Cardiac muscle cell (in vitro differentiated cells and primary cell): ENCODE data around the gene SPRYD3. TPM values are rescaled to one million over a fixed set of nuclear protein-coding genes. Genes with fewer than 3 reads are reported as not detected.
"Not testable (repeated sequence)": the region's sequence is repeated elsewhere in the genome, so short reads cannot be mapped to it uniquely, and the experiment has no call there.

Experiments used
- DNase-seq, 2 donors: peaks; one replicate each; pipeline versions ENCODE4 v3.0.0 to v3.0.0-alpha.2; 2010 to 2017; ENCODE audit warnings: low read depth in 1 of 2, low spot score in 1 of 2
- H3K27ac ChIP-seq: fragments of 200-600 bp; sonication (generic); 2 replicates; pipeline ENCODE4 v1.5.1; 2016
- H3K27me3 ChIP-seq: fragments of 200-600 bp; sonication (generic); 2 replicates; pipeline ENCODE4 v1.6.0; 2016; ENCODE audit warnings: control low read depth
- H3K36me3 ChIP-seq: fragments of 200-600 bp; sonication (generic); 2 replicates; pipeline ENCODE4 v1.5.1; 2016; ENCODE audit warnings: control low read depth
- H3K4me1 ChIP-seq: fragments of 200-600 bp; sonication (generic); 2 replicates; pipeline ENCODE4 v1.8.1; 2017; ENCODE audit warnings: low read depth, mild to moderate bottlenecking, mixed run types
- H3K4me3 ChIP-seq: fragments of 200-600 bp; sonication (generic); 2 replicates; pipeline ENCODE4 v1.5.1; 2016; ENCODE audit warnings: mild to moderate bottlenecking
- H3K9me3 ChIP-seq: fragments of 200-600 bp; sonication (generic); 2 replicates; pipeline ENCODE4 v1.5.1; 2017; ENCODE audit warnings: low read depth, mild to moderate bottlenecking, control low read depth
- polyA plus RNA-seq: library from polyadenylated mRNA; unstranded; fragments of >200 nt; fragmentation: Nextera tagmentation; extraction: Ambion mirVana; gene quantifications from 2 replicates; pipeline ENCODE4 v1.2.1, GENCODE V29; 2016
- total RNA-seq: library from RNA; depleted of rRNA; stranded (reverse); fragments of >200 nt; gene quantifications from 2 replicates; pipeline ENCODE4 v1.2.3, GENCODE V29; 2016
- TF ChIP-seq, protein P1 (sequence below): IDR thresholded peaks from 2 replicates; pipeline ENCODE4 v1.5.1; 2012; ENCODE audit warnings: low read depth, mild to moderate bottlenecking, low read length

SPRYD3 gene
- total and polyA plus RNA-seq, 2 experiments from 2014 or later = 14.8 to 17.6 TPM

DNA sequence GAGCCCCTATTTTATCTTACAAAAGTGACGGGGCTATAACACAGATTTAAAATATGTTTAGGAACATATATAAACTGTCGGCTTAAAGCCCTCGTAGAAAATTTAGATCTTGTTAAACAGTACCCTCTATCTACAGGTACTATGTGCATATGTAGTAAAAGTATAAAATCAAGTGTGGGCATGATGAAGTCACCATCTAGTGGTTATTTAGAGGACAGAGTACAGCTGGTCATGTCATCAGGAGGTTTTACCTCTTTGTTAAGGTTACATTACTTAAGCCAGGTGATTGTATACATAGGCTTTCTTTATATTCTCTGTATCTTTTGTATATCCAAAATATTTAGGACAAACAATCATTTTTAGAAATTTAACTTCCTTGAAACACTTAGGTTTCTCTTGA lies 47.6 kb downstream of the SPRYD3 start:
- DNase-seq = no peak
- TF ChIP-seq, protein P1, sequence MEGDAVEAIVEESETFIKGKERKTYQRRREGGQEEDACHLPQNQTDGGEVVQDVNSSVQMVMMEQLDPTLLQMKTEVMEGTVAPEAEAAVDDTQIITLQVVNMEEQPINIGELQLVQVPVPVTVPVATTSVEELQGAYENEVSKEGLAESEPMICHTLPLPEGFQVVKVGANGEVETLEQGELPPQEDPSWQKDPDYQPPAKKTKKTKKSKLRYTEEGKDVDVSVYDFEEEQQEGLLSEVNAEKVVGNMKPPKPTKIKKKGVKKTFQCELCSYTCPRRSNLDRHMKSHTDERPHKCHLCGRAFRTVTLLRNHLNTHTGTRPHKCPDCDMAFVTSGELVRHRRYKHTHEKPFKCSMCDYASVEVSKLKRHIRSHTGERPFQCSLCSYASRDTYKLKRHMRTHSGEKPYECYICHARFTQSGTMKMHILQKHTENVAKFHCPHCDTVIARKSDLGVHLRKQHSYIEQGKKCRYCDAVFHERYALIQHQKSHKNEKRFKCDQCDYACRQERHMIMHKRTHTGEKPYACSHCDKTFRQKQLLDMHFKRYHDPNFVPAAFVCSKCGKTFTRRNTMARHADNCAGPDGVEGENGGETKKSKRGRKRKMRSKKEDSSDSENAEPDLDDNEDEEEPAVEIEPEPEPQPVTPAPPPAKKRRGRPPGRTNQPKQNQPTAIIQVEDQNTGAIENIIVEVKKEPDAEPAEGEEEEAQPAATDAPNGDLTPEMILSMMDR = no peak
- Histone ChIP-seq H3K4me3 (no peak overlapping the region), H3K36me3 (peaks cover 77% of the 10 kb centered on the region), H3K27me3 (no peaks in the 10 kb centered on the region), H3K27ac (no peak overlapping the region), H3K9me3 (no peaks in the 10 kb centered on the region), H3K4me1 (no peaks in the 10 kb centered on the region)

DNA sequence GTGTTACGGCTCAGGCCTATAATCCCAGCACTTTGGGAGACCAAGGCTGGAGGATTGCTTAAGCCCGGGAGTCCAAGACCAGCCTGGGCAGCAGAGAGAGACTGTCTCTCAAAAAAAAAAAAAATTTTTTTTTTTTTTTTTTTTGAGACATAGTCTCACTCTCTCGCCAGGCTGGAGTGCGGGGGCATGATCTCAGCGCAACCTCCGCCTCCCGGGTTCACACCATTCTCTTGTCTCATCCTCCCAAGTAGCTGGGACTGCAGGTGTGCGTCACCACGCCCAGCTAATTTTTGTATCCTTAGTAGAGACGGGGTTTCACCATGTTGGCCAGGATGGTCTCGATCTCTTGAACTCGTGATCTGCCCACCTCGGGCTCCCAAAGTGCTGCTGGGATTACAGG lies 52.2 kb downstream of the SPRYD3 start:
- not testable (repeated sequence) for H3K27ac ChIP-seq, H3K4me3 ChIP-seq, H3K4me1 ChIP-seq, H3K9me3 ChIP-seq, H3K27me3 ChIP-seq, DNase-seq
- peaks cover 87% of the 10 kb centered on the region for H3K36me3 ChIP-seq

DNA sequence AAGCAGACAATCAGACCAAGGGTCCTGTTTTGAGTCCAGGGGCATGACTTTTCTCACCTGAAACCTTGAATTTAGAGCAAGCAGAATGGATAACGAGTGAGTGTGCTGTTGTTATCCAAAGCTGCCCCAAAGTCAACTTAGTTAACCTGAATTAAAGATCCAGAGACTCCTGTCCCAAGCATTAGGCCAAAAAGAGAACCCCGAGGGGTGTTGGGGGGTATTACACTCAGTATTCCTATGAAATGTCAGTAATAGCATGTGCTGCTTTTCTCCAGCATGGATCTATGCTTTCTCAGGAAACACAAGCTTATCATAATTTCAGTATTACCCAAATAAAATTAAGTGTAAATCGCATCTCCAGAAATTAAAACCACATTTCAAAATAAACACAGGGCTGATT lies 53.9 kb downstream of the SPRYD3 start:
- no peak for DNase-seq
- Histone ChIP-seq H3K9me3 (no peaks in the 10 kb centered on the region), H3K36me3 (peaks cover 88% of the 10 kb centered on the region), H3K4me3 (no peak overlapping the region), H3K4me1 (no peaks in the 10 kb centered on the region), H3K27me3 (no peaks in the 10 kb centered on the region), H3K27ac (no peak overlapping the region)
- TF ChIP-seq, protein P1 = no peak

DNA sequence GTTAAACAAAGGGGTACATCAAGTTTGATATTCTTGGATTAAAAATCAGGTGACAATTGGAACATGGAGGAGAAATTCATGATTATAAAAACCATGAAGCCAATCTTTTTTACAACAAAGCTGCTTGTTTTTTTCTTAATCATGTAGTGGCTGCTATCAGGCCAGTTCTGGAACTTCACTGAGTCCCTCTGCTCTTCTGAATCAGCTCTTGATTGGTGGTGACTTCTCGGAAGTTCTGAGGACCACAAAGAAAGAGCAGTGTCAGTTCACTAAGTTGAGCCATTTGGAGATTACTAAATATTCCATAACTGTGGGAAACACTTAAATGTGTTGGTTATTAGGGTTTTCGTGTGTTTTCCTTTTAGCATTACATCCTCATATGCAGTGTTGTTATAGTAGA lies 64.5 kb downstream of the SPRYD3 start:
- TF ChIP-seq, protein P1 = no peak
- Histone ChIP-seq H3K27me3 (no peaks in the 10 kb centered on the region), H3K9me3 (no peaks in the 10 kb centered on the region), H3K27ac (peak overlapping the region; percentile 34), H3K4me1 (no peaks in the 10 kb centered on the region), H3K36me3 (peaks cover 30% of the 10 kb centered on the region), H3K4me3 (no peak overlapping the region)
- DNase-seq = no peak

Other genes starting within 250 kb of the SPRYD3 start
- gene KRT79, start 245.1 kb downstream of the SPRYD3 start, total RNA-seq = not detected in 2 replicates
- gene KRT79, start 245.1 kb downstream of the SPRYD3 start, polyA plus RNA-seq = not detected in 2 replicates
- gene KRT78, start 230.4 kb downstream of the SPRYD3 start, total RNA-seq = not detected in 2 replicates
- not detected in 2 replicates for gene KRT78, start 230.4 kb downstream of the SPRYD3 start, polyA plus RNA-seq
- 480 and 946 TPM in 2 replicates for gene KRT8, start 174.3 kb downstream of the SPRYD3 start, total RNA-seq
- gene KRT8, start 174.3 kb downstream of the SPRYD3 start, polyA plus RNA-seq = 728 and 1,480 TPM in 2 replicates
- 310 and 601 TPM in 2 replicates for gene KRT18, start 130.3 kb downstream of the SPRYD3 start, total RNA-seq
- 472 and 838 TPM in 2 replicates for gene KRT18, start 130.3 kb downstream of the SPRYD3 start, polyA plus RNA-seq
- 374 and 722 TPM in 2 replicates for gene EIF4B, start 72.9 kb downstream of the SPRYD3 start, total RNA-seq
- gene EIF4B, start 72.9 kb downstream of the SPRYD3 start, polyA plus RNA-seq = 50.0 and 81.5 TPM in 2 replicates
- 3.9 and 4.5 TPM in 2 replicates for gene TNS2, start 29.3 kb downstream of the SPRYD3 start, total RNA-seq
- gene TNS2, start 29.3 kb downstream of the SPRYD3 start, polyA plus RNA-seq = 2.2 and 5.1 TPM in 2 replicates
- 58.9 and 105 TPM in 2 replicates for gene IGFBP6, start 18.3 kb upstream of the SPRYD3 start, total RNA-seq
- 75.4 and 109 TPM in 2 replicates for gene IGFBP6, start 18.3 kb upstream of the SPRYD3 start, polyA plus RNA-seq
- 0.57 and 1.6 TPM in 2 replicates for gene SOAT2, start 24.1 kb upstream of the SPRYD3 start, total RNA-seq
- 1.3 and 1.9 TPM in 2 replicates for gene SOAT2, start 24.1 kb upstream of the SPRYD3 start, polyA plus RNA-seq
- 15.6 and 20.5 TPM in 2 replicates for gene ZNF740, start 101.3 kb upstream of the SPRYD3 start, total RNA-seq
- gene ZNF740, start 101.3 kb upstream of the SPRYD3 start, polyA plus RNA-seq = 4.4 and 16.6 TPM in 2 replicates
- 11.4 and 29.4 TPM in 2 replicates for gene CSAD, start 101.5 kb upstream of the SPRYD3 start, total RNA-seq
- gene CSAD, start 101.5 kb upstream of the SPRYD3 start, polyA plus RNA-seq = 7.2 and 18.0 TPM in 2 replicates
- gene ITGB7, start 127.9 kb upstream of the SPRYD3 start, total RNA-seq = 0.25 and 1.1 TPM in 2 replicates
- gene ITGB7, start 127.9 kb upstream of the SPRYD3 start, polyA plus RNA-seq = 0.55 and 0.86 TPM in 2 replicates
- gene RARG, start 152.8 kb upstream of the SPRYD3 start, total RNA-seq = 15.5 and 30.4 TPM in 2 replicates
- 13.0 and 19.2 TPM in 2 replicates for gene RARG, start 152.8 kb upstream of the SPRYD3 start, polyA plus RNA-seq
- gene ESPL1, start 188.9 kb upstream of the SPRYD3 start, total RNA-seq = 7.8 and 23.9 TPM in 2 replicates
- gene ESPL1, start 188.9 kb upstream of the SPRYD3 start, polyA plus RNA-seq = 1.3 and 4.8 TPM in 2 replicates
- 435 and 511 TPM in 2 replicates for gene PFDN5, start 216.2 kb upstream of the SPRYD3 start, total RNA-seq
- gene PFDN5, start 216.2 kb upstream of the SPRYD3 start, polyA plus RNA-seq = 548 and 553 TPM in 2 replicates
- gene MYG1, start 220.3 kb upstream of the SPRYD3 start, total RNA-seq = 69.5 and 71.0 TPM in 2 replicates
- gene MYG1, start 220.3 kb upstream of the SPRYD3 start, polyA plus RNA-seq = 73.3 and 75.4 TPM in 2 replicates
- gene AAAS, start 242.2 kb upstream of the SPRYD3 start, total RNA-seq = 117 and 119 TPM in 2 replicates
- 138 and 140 TPM in 2 replicates for gene AAAS, start 242.2 kb upstream of the SPRYD3 start, polyA plus RNA-seq